A673 (cell line): ENCODE results near the gene BARX1.

Source experiments
- CTCF ChIP-seq: fragments of 300-800, 200-600 bp; sonication (generic); conservative IDR thresholded peaks from 2 replicates; pipeline ENCODE4 v1.5.1; 2017; ENCODE audit warnings: low read depth, mild to moderate bottlenecking, antibody characterized with exemption, low read length, moderate library complexity, mixed read lengths
- EZH2 ChIP-seq: fragments of 200-600 bp; sonication (generic); IDR thresholded peaks from 2 replicates; pipeline ENCODE4 v1.6.1; 2017; ENCODE audit warnings: borderline replicate concordance, low read depth, mild to moderate bottlenecking, mixed read lengths, antibody characterized with exemption, low read length; ENCODE audit not compliant: poor library complexity, severe bottlenecking

- TF ChIP-seq CTCF (no peak), EZH2 (no peak)
These were observed 39.4 kb upstream of the BARX1 start for GRCh38 chr9:93994545-93994944.
